Iris pigment epithelial cell (primary cell): ENCODE data around the gene CACNA1C.

Experiments used
- DNase-seq: peaks from one replicate; pipeline ENCODE4 v3.0.0-alpha.2; 2011; ENCODE audit warnings: low read depth

The CACNA1C gene

GRCh38 chr12:2140858-2141519 is 88.2 kb downstream of the CACNA1C start:
- DNase-seq, result no peak

- no peak for DNase-seq
Observed at GRCh38 chr12:2142068-2142467, 89.3 kb downstream of the CACNA1C start.

- no peak for DNase-seq
Observed at GRCh38 chr12:2144951-2145350, 92.2 kb downstream of the CACNA1C start.

- no peak for DNase-seq
Observed at GRCh38 chr12:2145433-2145998, 92.7 kb downstream of the CACNA1C start.

GRCh38 chr12:2147335-2147734 is 94.5 kb downstream of the CACNA1C start:
- DNase-seq, result no peak

- DNase-seq, result no peak
Observed at GRCh38 chr12:2149091-2149490, 96.3 kb downstream of the CACNA1C start.

- no peak for DNase-seq
Observed at GRCh38 chr12:2150833-2151232, 98.0 kb downstream of the CACNA1C start.

- no peak for DNase-seq
Observed at GRCh38 chr12:2151391-2151790, 98.6 kb downstream of the CACNA1C start.

- DNase-seq, result no peak
Observed at GRCh38 chr12:2152134-2152533, 99.3 kb downstream of the CACNA1C start.

- DNase-seq, result peak; percentile 54
Observed at GRCh38 chr12:2154050-2154449, 101.3 kb downstream of the CACNA1C start.

GRCh38 chr12:2154521-2154920 is 101.7 kb downstream of the CACNA1C start:
- DNase-seq, result no peak

GRCh38 chr12:2156333-2156732 is 103.5 kb downstream of the CACNA1C start:
- DNase-seq, result peak; percentile 21

- no peak for DNase-seq
Observed at GRCh38 chr12:2160043-2160442, 107.3 kb downstream of the CACNA1C start.

- peak; percentile 39 for DNase-seq
Observed at GRCh38 chr12:2161473-2161872, 108.7 kb downstream of the CACNA1C start.

- DNase-seq, result peak; percentile 72
Observed at GRCh38 chr12:2163177-2163941, 110.6 kb downstream of the CACNA1C start.

- no peak for DNase-seq
Observed at GRCh38 chr12:2165021-2165420, 112.2 kb downstream of the CACNA1C start.

GRCh38 chr12:2165927-2166326 is 113.1 kb downstream of the CACNA1C start:
- no peak for DNase-seq

- DNase-seq, result no peak
Observed at GRCh38 chr12:2166696-2167095, 113.9 kb downstream of the CACNA1C start.

- DNase-seq, result no peak
Observed at GRCh38 chr12:2167231-2167630, 114.4 kb downstream of the CACNA1C start.

GRCh38 chr12:2168808-2169207 is 116.0 kb downstream of the CACNA1C start:
- peak; percentile 28 for DNase-seq

GRCh38 chr12:2169489-2169888 is 116.7 kb downstream of the CACNA1C start:
- DNase-seq, result no peak

- DNase-seq, result peak; percentile 22
Observed at GRCh38 chr12:2169940-2170339, 117.2 kb downstream of the CACNA1C start.

- DNase-seq, result peak; percentile 42
Observed at GRCh38 chr12:2170376-2170775, 117.6 kb downstream of the CACNA1C start.
